B cell (primary cell): ENCODE measurements around the gene UCKL1. TPM values are rescaled to one million over a fixed set of nuclear protein-coding genes. Genes with fewer than 3 reads are reported as not detected.

Experiments
- ATAC-seq: fragments of 200-7000 bp; cut with Tn5 transposase; one replicate; pipeline ENCODE4 v1.10.0; 2021; ENCODE audit warnings: low read depth, mild to moderate bottlenecking, moderate number of reproducible peaks, moderate library complexity
- CTCF ChIA-PET: fragments of 350-600 bp; sonication (Branson Sonifier 250); formaldehyde crosslinking; loops from one replicate; lab custom pipeline; 2021; ENCODE audit warnings: antibody characterized with exemption, inconsistent platforms; lab: Charles Lee
- POLR2A ChIA-PET: fragments of 350-600 bp; sonication (Branson Sonifier 250); formaldehyde crosslinking; loops from one replicate; lab custom pipeline; 2021; ENCODE audit warnings: antibody characterized with exemption; lab: Charles Lee
- DNase-seq: peaks from one replicate; pipeline ENCODE4 v3.0.0; 2013
- H2AFZ ChIP-seq: 2 replicates; pipeline ENCODE4 v1.6.1; 2012; ENCODE audit warnings: mild to moderate bottlenecking, low read depth, low read length; ENCODE audit not compliant: insufficient read depth, poor library complexity, severe bottlenecking
- H3K27ac ChIP-seq, 2 donors: 1 replicate in 1 of 2; 2 replicates in 1 of 2; pipeline ENCODE4 v1.5.1; 2012 to 2013; ENCODE audit warnings: low read length in 2 of 2, mild to moderate bottlenecking in 2 of 2, moderate library complexity in 1 of 2
- H3K27me3 ChIP-seq, 4 experiments: fragments of 200-600 bp in 1 of 4; sonication (generic) in 1 of 4; replicated peaks in 1 of 4; 1 replicate in 2 of 4; 2 replicates in 2 of 4; pipeline versions ENCODE4 v1.6.1 to v1.7.0; 2013 to 2016; ENCODE audit warnings: low read length in 3 of 4, mild to moderate bottlenecking in 2 of 4, mixed read lengths in 1 of 4, moderate library complexity in 1 of 4; ENCODE audit not compliant: insufficient read depth in 4 of 4, control insufficient read depth in 3 of 4; ENCODE audit errors: control extremely low read depth in 1 of 4
- H3K36me3 ChIP-seq, 2 experiments: replicated peaks in 1 of 2; 1 replicate in 1 of 2; 2 replicates in 1 of 2; pipeline versions ENCODE4 v1.6.1 to v1.7.1; 2013; ENCODE audit warnings: low read length in 1 of 2; ENCODE audit not compliant: insufficient read depth in 2 of 2, control insufficient read depth in 1 of 2; ENCODE audit errors: control extremely low read depth in 1 of 2, extremely low read depth in 1 of 2
- H3K4me1 ChIP-seq, 2 donors: fragments of 200-600 bp in 1 of 2; sonication (generic) in 1 of 2; 1 replicate in 1 of 2; 2 replicates in 1 of 2; pipeline versions ENCODE4 v1.5.1 to v1.6.1; 2013 to 2017; ENCODE audit warnings: low read length in 2 of 2; ENCODE audit not compliant: control insufficient read depth in 2 of 2, insufficient read depth in 2 of 2
- H3K4me2 ChIP-seq: replicated peaks from 2 replicates; pipeline ENCODE3; 2012; ENCODE audit warnings: mild to moderate bottlenecking, low read depth, low read length; ENCODE audit not compliant: poor library complexity, severe bottlenecking
- H3K4me3 ChIP-seq, 5 experiments: fragments of 200-600 bp in 1 of 5; sonication (generic) in 1 of 5; 1 replicate in 3 of 5; 2 replicates in 2 of 5; pipeline versions ENCODE4 v1.5.1 to v1.7.0; 2011 to 2016; ENCODE audit warnings: low read length in 4 of 5, mild to moderate bottlenecking in 4 of 5, low read depth in 2 of 5, control low read depth in 1 of 5, moderate library complexity in 1 of 5; ENCODE audit not compliant: insufficient read depth in 1 of 5; ENCODE audit errors: control extremely low read depth in 1 of 5, extremely low read depth in 1 of 5
- H3K79me2 ChIP-seq: fragments of 200-600 bp; sonication (generic); one replicate; pipeline ENCODE4 v1.6.0; 2016; ENCODE audit warnings: low read length; ENCODE audit not compliant: control insufficient read depth, insufficient read depth
- H3K9ac ChIP-seq: fragments of 200-600 bp; sonication (generic); 2 replicates; pipeline ENCODE4 v1.6.1; 2017; ENCODE audit warnings: mild to moderate bottlenecking, low read length, moderate library complexity
- H3K9me3 ChIP-seq, 3 donors: one replicate each; pipeline versions ENCODE4 v1.6.1 to v1.7.1; 2013; ENCODE audit warnings: low read length in 2 of 3; ENCODE audit not compliant: control insufficient read depth in 2 of 3, insufficient read depth in 1 of 3; ENCODE audit errors: control extremely low read depth in 1 of 3
- H4K20me1 ChIP-seq: 2 replicates; pipeline ENCODE4 v1.6.0; 2012; ENCODE audit warnings: mild to moderate bottlenecking, low read length; ENCODE audit not compliant: insufficient read depth, control insufficient read depth, poor library complexity, severe bottlenecking
- H3K27ac Mint-ChIP-seq: one replicate; pipeline ENCODE4 v1.8.0; 2021; ENCODE audit warnings: mixed read lengths
- H3K27me3 Mint-ChIP-seq: one replicate; pipeline ENCODE4 v1.8.0; 2021; ENCODE audit warnings: mixed read lengths
- H3K4me1 Mint-ChIP-seq: one replicate; pipeline ENCODE4 v1.8.0; 2021; ENCODE audit warnings: mixed read lengths
- H3K4me3 Mint-ChIP-seq: one replicate; pipeline ENCODE4 v1.8.0; 2021; ENCODE audit warnings: mixed read lengths
- H3K9me3 Mint-ChIP-seq: one replicate; pipeline ENCODE4 v1.8.0; 2022; ENCODE audit warnings: mixed read lengths; ENCODE audit not compliant: insufficient read depth
- CTCF ChIP-seq: fragments of 200-600 bp; IDR thresholded peaks from one replicate; pipeline ENCODE4 v1.8.0; 2022; ENCODE audit warnings: antibody characterized with exemption, mild to moderate bottlenecking
- EZH2 ChIP-seq: IDR thresholded peaks from 2 replicates; pipeline ENCODE4 v1.6.1; 2012; ENCODE audit warnings: borderline replicate concordance, low read depth, mild to moderate bottlenecking, moderate library complexity, low read length; ENCODE audit not compliant: insufficient read depth, poor library complexity, severe bottlenecking
- WGBS: methylation state at CpG from one replicate; pipeline ENCODE4 v1.1.5; 2013; ENCODE audit warnings: missing lambda C conversion rate; ENCODE audit not compliant: insufficient coverage; 5-methylcytosine and 5-hydroxymethylcytosine counted together
- intact Hi-C: fragments of 100-400 bp; cut with micrococcal nuclease; formaldehyde crosslinking; loops from one replicate; pipeline ENCODE4 v1.10.0; 2022
- polyA plus RNA-seq: library from polyadenylated mRNA; depleted of rRNA; stranded (reverse); fragments of >200 nt; gene quantifications from 2 replicates; pipeline ENCODE4 v1.2.3, GENCODE V29; 2012
- total RNA-seq, 2 donors: library from RNA; stranded (reverse); fragments of 120-200 nt in 1 of 2; gene quantifications; 1 replicate in 1 of 2; 2 replicates in 1 of 2; pipeline versions ENCODE4 v1.2.3 to v1.2.4, GENCODE V29; 2013 to 2022

The UCKL1 gene
- total and polyA plus RNA-seq, 2 donors (not counting 1 experiment from before 2014, with no cell fraction given) = 106 to 199 TPM

GRCh38 chr20:63973636-63974401 lies 17.6 kb upstream of the UCKL1 start:
- POLR2A ChIA-PET = interaction anchor here (0.5 to 1.0 kb wide), 3 partner anchors 17 to 477 kb away, joined by 3 to 7 read pairs (median 3); no protein-coding TSS in a partner anchor
- H4K20me1 ChIP-seq = peaks cover 10% of the 10 kb centered on the region
- no peaks in the 10 kb centered on the region for H3K27me3 ChIP-seq
- H3K4me2 ChIP-seq = peak overlapping the region; percentile 45
- intact Hi-C loops = loop anchor here (1.0 kb wide), 3 partner anchors 188 to 478 kb away; no protein-coding TSS in a partner anchor
- no peaks in the 10 kb centered on the region for H3K9me3 ChIP-seq
- H3K27me3 Mint-ChIP-seq = no peaks in the 10 kb centered on the region
- H3K4me3 Mint-ChIP-seq = no peak overlapping the region
- H2AFZ ChIP-seq = no peak overlapping the region
- H3K9ac ChIP-seq = no peak overlapping the region
- no peak overlapping the region for H3K4me3 ChIP-seq
- H3K27ac ChIP-seq = no peak overlapping the region
- CTCF ChIA-PET = interaction anchor here (0.6 to 3.0 kb wide), 37 partner anchors 9 to 751 kb away, joined by 3 to 26 read pairs (median 4); partner anchors contain the start of genes ABHD16B, ARFRP1, PPDPF and PTK6
- no peaks in the 10 kb centered on the region for H3K79me2 ChIP-seq
- 26% methylated on average over 37 of the region's 37 CpGs for WGBS
- no peaks in the 10 kb centered on the region for H3K9me3 Mint-ChIP-seq
- H3K27ac Mint-ChIP-seq = no peak overlapping the region
- peaks cover 0 to 2% of the 10 kb centered on the region in 2 experiments for H3K36me3 ChIP-seq
- DNase-seq (peak; percentile 83), ATAC-seq (peak; percentile 67)
- H3K4me1 ChIP-seq = peaks cover 20 to 32% of the 10 kb centered on the region in 2 donors
- TF ChIP-seq CTCF = peak; percentile 98
- no peak for TF ChIP-seq EZH2
- H3K4me1 Mint-ChIP-seq = peaks cover 26% of the 10 kb centered on the region

GRCh38 chr20:63973160-63973479 lies 16.9 kb upstream of the UCKL1 start:
- no peaks in the 10 kb centered on the region for H3K9me3 ChIP-seq
- peaks cover 19 to 31% of the 10 kb centered on the region in 2 donors for H3K4me1 ChIP-seq
- no peak overlapping the region for H2AFZ ChIP-seq
- no peaks in the 10 kb centered on the region for H3K9me3 Mint-ChIP-seq
- no peak overlapping the region for H3K4me2 ChIP-seq
- H3K36me3 ChIP-seq = peaks cover 0 to 2% of the 10 kb centered on the region in 2 experiments
- H4K20me1 ChIP-seq = peaks cover 8% of the 10 kb centered on the region
- intact Hi-C loops = no loop called here
- TF ChIP-seq CTCF (no peak), EZH2 (no peak)
- WGBS = 91% methylated on average over 3 of the region's 3 CpGs
- no peak for DNase-seq
- ATAC-seq = no peak
- POLR2A ChIA-PET = no interaction called here
- H3K4me3 ChIP-seq = no peak overlapping the region
- CTCF ChIA-PET = interaction anchor here (0.7 to 3.0 kb wide), 23 partner anchors 9 to 750 kb away, joined by 3 to 26 read pairs (median 5); partner anchors contain the start of genes ABHD16B, PTK6, RTEL1 and TPD52L2
- H3K9ac ChIP-seq = no peak overlapping the region
- no peaks in the 10 kb centered on the region for H3K27me3 ChIP-seq
- no peak overlapping the region for H3K4me3 Mint-ChIP-seq
- H3K79me2 ChIP-seq = no peaks in the 10 kb centered on the region
- no peak overlapping the region for H3K27ac Mint-ChIP-seq
- H3K4me1 Mint-ChIP-seq = peaks cover 28% of the 10 kb centered on the region
- no peaks in the 10 kb centered on the region for H3K27me3 Mint-ChIP-seq
- H3K27ac ChIP-seq = no peak overlapping the region
